B cell (primary cell): ENCODE measurements around the gene GPC5.

Source experiments
- EZH2 ChIP-seq: IDR thresholded peaks from 2 replicates; pipeline ENCODE4 v1.6.1; 2012; ENCODE audit warnings: borderline replicate concordance, low read depth, mild to moderate bottlenecking, moderate library complexity, low read length; ENCODE audit not compliant: insufficient read depth, poor library complexity, severe bottlenecking
- TF ChIP-seq, protein P1 (sequence below): fragments of 200-600 bp; IDR thresholded peaks from one replicate; pipeline ENCODE4 v1.8.0; 2022; ENCODE audit warnings: antibody characterized with exemption, mild to moderate bottlenecking

DNA sequence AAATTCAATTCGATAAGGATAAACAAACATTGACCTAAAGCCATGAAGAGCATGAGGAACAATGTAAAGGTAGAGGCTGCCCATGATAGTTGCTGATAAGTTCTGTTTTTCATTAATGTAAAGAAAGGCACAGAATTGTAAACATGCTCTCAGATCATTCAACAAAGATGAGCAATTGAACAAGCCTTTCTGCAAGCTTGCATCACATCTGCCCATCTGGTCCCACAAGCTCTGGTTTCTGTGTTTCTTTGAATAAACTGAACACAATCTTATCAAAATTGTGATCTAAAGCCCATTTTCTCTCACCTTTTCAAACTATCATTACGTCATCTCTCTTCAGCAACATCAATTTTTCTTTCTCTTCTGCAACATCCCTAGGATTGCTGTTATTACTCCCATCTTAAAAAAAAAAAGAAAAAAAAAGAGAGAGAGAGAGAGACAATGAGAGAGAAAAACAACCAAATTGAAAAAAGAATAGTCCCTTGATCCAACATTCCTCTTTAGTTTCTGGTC is 1340.9 kb downstream of the GPC5 start:
- TF ChIP-seq, protein P1, sequence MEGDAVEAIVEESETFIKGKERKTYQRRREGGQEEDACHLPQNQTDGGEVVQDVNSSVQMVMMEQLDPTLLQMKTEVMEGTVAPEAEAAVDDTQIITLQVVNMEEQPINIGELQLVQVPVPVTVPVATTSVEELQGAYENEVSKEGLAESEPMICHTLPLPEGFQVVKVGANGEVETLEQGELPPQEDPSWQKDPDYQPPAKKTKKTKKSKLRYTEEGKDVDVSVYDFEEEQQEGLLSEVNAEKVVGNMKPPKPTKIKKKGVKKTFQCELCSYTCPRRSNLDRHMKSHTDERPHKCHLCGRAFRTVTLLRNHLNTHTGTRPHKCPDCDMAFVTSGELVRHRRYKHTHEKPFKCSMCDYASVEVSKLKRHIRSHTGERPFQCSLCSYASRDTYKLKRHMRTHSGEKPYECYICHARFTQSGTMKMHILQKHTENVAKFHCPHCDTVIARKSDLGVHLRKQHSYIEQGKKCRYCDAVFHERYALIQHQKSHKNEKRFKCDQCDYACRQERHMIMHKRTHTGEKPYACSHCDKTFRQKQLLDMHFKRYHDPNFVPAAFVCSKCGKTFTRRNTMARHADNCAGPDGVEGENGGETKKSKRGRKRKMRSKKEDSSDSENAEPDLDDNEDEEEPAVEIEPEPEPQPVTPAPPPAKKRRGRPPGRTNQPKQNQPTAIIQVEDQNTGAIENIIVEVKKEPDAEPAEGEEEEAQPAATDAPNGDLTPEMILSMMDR = no peak
- no peak for TF ChIP-seq EZH2
